Activated B cell treated with CpG ODN at 0.5 μM for 24 hours (primary cell): ENCODE measurements around the gene PRR36. TPM values are rescaled to one million over a fixed set of nuclear protein-coding genes. Genes with fewer than 3 reads are reported as not detected.
"Not testable (repeated sequence)": the region's sequence is repeated elsewhere in the genome, so short reads cannot be mapped to it uniquely, and the experiment has no call there.

Experiments used
- ATAC-seq: fragments of 200-7000 bp; cut with Tn5 transposase; one replicate; pipeline ENCODE4 v1.10.0; 2021; ENCODE audit warnings: low read depth, mild to moderate bottlenecking, moderate library complexity
- CTCF ChIA-PET: fragments of 350-600 bp; sonication (Branson Sonifier 250); formaldehyde crosslinking; loops from one replicate; lab custom pipeline; 2021; ENCODE audit warnings: antibody characterized with exemption; lab: Charles Lee
- POLR2A ChIA-PET: fragments of 350-600 bp; sonication (Branson Sonifier 250); formaldehyde crosslinking; loops from one replicate; lab custom pipeline; 2021; ENCODE audit warnings: antibody characterized with exemption; lab: Charles Lee
- DNase-seq: peaks from one replicate; pipeline ENCODE4 v3.0.0; 2022
- H3K27ac Mint-ChIP-seq: one replicate; pipeline ENCODE4 v1.8.0; 2020; ENCODE audit warnings: mixed read lengths
- H3K27me3 Mint-ChIP-seq: one replicate; pipeline ENCODE4 v1.8.0; 2021; ENCODE audit warnings: mixed read lengths
- H3K36me3 Mint-ChIP-seq: one replicate; pipeline ENCODE4 v1.8.0; 2021; ENCODE audit warnings: low read depth, mixed read lengths
- H3K4me1 Mint-ChIP-seq: one replicate; pipeline ENCODE4 v1.8.0; 2021; ENCODE audit warnings: mixed read lengths
- H3K4me3 Mint-ChIP-seq: one replicate; pipeline ENCODE4 v1.8.0; 2020; ENCODE audit warnings: mild to moderate bottlenecking, mixed read lengths
- H3K9me3 Mint-ChIP-seq: one replicate; pipeline ENCODE4 v1.8.0; 2020; ENCODE audit warnings: mixed read lengths
- intact Hi-C: fragments of 100-400 bp; cut with micrococcal nuclease; formaldehyde crosslinking; loops from one replicate; pipeline ENCODE4 v1.15.1; 2024
- total RNA-seq: library from RNA; stranded (reverse); gene quantifications from 2 replicates; pipeline ENCODE4 v1.2.3, GENCODE V29; 2022
- TF ChIP-seq, protein P1 (sequence below): fragments of 200-600 bp; IDR thresholded peaks from one replicate; pipeline ENCODE4 v1.8.0; 2022; ENCODE audit warnings: antibody characterized with exemption, mild to moderate bottlenecking

The PRR36 gene
- total RNA-seq, 1 donor from 2014 or later = not detected

GRCh38 chr19:7897292-7897691 is 23.1 kb upstream of the PRR36 start:
- ChIA-PET POLR2A (interaction anchor here (0.6 kb wide), 1 partner anchor 236 kb away, joined by 3 read pairs; no protein-coding TSS in a partner anchor), CTCF (no interaction called here)

DNA sequence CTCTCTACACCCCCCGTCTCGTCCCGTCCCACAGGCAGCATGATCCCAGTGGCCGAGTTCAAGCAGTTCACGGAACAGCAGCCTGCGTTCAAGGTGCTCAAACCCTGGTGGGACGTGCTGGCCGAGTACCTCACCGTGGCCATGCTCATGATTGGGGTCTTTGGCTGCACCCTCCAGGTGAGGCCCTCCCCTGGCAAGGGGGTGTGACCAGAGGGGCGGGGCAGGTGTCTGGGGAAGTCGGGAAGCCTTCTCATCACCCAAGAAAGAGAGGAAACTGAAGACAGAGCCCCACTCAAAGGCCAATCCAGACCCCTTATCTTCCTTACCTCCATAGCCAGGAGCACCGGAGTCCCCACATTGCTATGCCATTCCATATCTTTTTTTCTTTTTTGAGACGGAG is 21.4 kb upstream of the PRR36 start:
- CTCF ChIA-PET = no interaction called here

More at GRCh38 chr19:7897292-7897691, 23.1 kb upstream of the PRR36 start:
- Mint-ChIP-seq H3K27me3 (peaks cover 14% of the 10 kb centered on the region), H3K4me1 (no peaks in the 10 kb centered on the region), H3K36me3 (no peaks in the 10 kb centered on the region), H3K4me3 (no peak overlapping the region), H3K9me3 (no peaks in the 10 kb centered on the region), H3K27ac (no peak overlapping the region)
- intact Hi-C loops = no loop called here
- DNase-seq (no peak), ATAC-seq (no peak)
- TF ChIP-seq, protein P1, sequence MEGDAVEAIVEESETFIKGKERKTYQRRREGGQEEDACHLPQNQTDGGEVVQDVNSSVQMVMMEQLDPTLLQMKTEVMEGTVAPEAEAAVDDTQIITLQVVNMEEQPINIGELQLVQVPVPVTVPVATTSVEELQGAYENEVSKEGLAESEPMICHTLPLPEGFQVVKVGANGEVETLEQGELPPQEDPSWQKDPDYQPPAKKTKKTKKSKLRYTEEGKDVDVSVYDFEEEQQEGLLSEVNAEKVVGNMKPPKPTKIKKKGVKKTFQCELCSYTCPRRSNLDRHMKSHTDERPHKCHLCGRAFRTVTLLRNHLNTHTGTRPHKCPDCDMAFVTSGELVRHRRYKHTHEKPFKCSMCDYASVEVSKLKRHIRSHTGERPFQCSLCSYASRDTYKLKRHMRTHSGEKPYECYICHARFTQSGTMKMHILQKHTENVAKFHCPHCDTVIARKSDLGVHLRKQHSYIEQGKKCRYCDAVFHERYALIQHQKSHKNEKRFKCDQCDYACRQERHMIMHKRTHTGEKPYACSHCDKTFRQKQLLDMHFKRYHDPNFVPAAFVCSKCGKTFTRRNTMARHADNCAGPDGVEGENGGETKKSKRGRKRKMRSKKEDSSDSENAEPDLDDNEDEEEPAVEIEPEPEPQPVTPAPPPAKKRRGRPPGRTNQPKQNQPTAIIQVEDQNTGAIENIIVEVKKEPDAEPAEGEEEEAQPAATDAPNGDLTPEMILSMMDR = no peak

DNA sequence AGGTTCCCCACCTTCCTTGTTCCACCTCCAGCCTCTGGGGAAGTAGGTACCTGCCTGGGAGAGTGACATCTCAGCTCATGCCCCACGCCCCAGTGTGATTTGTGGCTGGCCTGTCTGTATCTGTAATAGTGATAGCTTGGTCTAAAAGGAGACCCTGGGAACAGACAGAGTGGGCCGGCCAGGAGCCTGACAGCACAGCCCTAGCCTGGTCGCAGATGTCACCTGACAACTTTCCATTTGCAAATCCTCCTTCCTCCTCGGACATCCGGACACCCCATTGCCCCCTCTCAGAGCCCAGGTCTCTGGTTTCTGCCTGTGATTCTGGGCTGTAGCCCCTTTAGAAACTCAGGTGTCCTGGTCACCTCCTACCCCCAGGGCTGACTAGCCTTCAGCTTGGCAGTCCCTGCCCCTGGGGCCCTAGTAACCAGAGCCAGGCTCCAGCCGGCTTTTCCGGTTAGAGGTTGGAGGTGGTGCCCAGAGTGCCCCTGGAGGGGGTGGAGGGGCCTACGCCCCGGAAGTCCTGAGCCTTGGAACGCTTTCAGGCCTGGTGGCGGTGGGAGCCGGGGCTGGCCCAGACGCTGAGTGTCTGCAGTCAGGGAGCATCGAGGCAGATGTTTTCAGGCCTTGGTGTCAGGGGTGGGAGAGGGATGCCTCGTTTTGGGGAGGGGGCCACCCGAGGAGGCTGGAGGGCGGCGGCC is 20.6 kb upstream of the PRR36 start:
- intact Hi-C loops = no loop called here
- TF ChIP-seq, protein P1 = no peak

More for the DNA sequence above, 21.4 kb upstream of the PRR36 start:
- ATAC-seq = no peak
- Mint-ChIP-seq H3K4me1 (no peaks in the 10 kb centered on the region), H3K27me3 (peaks cover 21% of the 10 kb centered on the region), H3K36me3 (no peaks in the 10 kb centered on the region), H3K4me3 (no peak overlapping the region), H3K9me3 (no peaks in the 10 kb centered on the region), H3K27ac (no peak overlapping the region)
- no peak for DNase-seq
- intact Hi-C loops = no loop called here
- TF ChIP-seq, protein P1 = no peak
- POLR2A ChIA-PET = no interaction called here

GRCh38 chr19:7893362-7894101 is 19.3 kb upstream of the PRR36 start:
- H3K27ac Mint-ChIP-seq, H3K9me3 Mint-ChIP-seq, POLR2A ChIA-PET, H3K4me3 Mint-ChIP-seq, DNase-seq, intact Hi-C loops, ATAC-seq, CTCF ChIA-PET, H3K4me1 Mint-ChIP-seq, H3K36me3 Mint-ChIP-seq: not testable (repeated sequence)
- H3K27me3 Mint-ChIP-seq = peaks cover 27% of the 10 kb centered on the region

More for the DNA sequence above, 20.6 kb upstream of the PRR36 start:
- Mint-ChIP-seq H3K4me1 (no peaks in the 10 kb centered on the region), H3K9me3 (no peaks in the 10 kb centered on the region), H3K4me3 (no peak overlapping the region), H3K27ac (no peak overlapping the region), H3K27me3 (peaks cover 23% of the 10 kb centered on the region), H3K36me3 (no peaks in the 10 kb centered on the region)
- ATAC-seq (no peak), DNase-seq (no peak)
- ChIA-PET CTCF (no interaction called here), POLR2A (no interaction called here)

DNA sequence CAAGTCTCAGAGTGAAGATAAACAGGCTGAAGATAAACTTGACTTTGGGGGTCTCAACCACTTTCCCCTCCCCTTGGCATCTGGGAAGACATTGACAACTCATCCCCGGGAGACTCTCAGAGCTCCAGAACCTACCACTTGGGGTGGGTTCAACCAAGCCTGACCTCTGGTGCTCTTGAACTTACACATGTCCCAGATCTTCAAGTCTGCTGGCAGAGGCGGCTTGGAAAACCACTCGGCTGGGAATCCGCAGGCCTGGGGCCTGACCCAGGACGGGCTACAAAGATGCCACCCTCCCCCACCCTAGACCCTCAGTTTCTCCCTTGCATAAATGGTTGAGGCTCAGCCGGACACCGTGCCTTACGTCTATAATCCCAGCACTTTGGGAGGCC is 14.6 kb upstream of the PRR36 start:
- no peaks in the 10 kb centered on the region for H3K9me3 Mint-ChIP-seq
- TF ChIP-seq, protein P1 = no peak
- peaks cover 17% of the 10 kb centered on the region for H3K27me3 Mint-ChIP-seq
- intact Hi-C loops = no loop called here
- no peak overlapping the region for H3K27ac Mint-ChIP-seq
- POLR2A ChIA-PET = no interaction called here
- H3K4me1 Mint-ChIP-seq = no peaks in the 10 kb centered on the region
- DNase-seq (no peak), ATAC-seq (no peak)
- no peak overlapping the region for H3K4me3 Mint-ChIP-seq
- no peaks in the 10 kb centered on the region for H3K36me3 Mint-ChIP-seq
- CTCF ChIA-PET = no interaction called here
